Neural cell (in vitro differentiated cells): Measurements from ENCODE around the gene ADGB. TPM values are rescaled to one million over a fixed set of nuclear protein-coding genes. Genes with fewer than 3 reads are reported as not detected.

ENCODE experiments used
- polyA plus RNA-seq: library from polyadenylated mRNA; depleted of rRNA; stranded (reverse); fragments of >200 nt; gene quantifications from 2 replicates; pipeline ENCODE4 v1.2.3, GENCODE V29; 2014
- small RNA-seq, 3 experiments: library from RNA; depleted of rRNA; stranded (forward); fragments of <200 nt; gene quantifications; one replicate each; pipeline ENCODE3, GENCODE V24; 2012

ADGB gene
- polyA plus RNA-seq, 1 donor from 2014 or later: not detected

Small RNA genes lying within 50 kb of the gene (small RNA-seq; reads per million reads assigned to genes)
- 0.03 to 0.16 (median 0.07) reads per million in 3 experiments for gene RNU6-906P

Other genes with a start within 250 kb of the ADGB start
- gene RAB32, start 55.1 kb upstream of the ADGB start, polyA plus RNA-seq: 0.42 and 1.8 TPM in 2 replicates